Glutamatergic neuron (in vitro differentiated cells): ENCODE results near the gene LUM. TPM values are rescaled to one million over a fixed set of nuclear protein-coding genes. Genes with fewer than 3 reads are reported as not detected.

Experiments
- DNase-seq: peaks from one replicate; pipeline ENCODE4 v3.0.0; 2022
- H3K27ac Mint-ChIP-seq: one replicate; pipeline ENCODE4 v1.8.0; 2020; ENCODE audit warnings: mild to moderate bottlenecking, mixed read lengths, inconsistent platforms; ENCODE audit not compliant: unreplicated experiment
- H3K27me3 Mint-ChIP-seq: one replicate; pipeline ENCODE4 v1.8.0; 2020; ENCODE audit warnings: mild to moderate bottlenecking, moderate library complexity, mixed read lengths, inconsistent platforms; ENCODE audit not compliant: unreplicated experiment
- H3K36me3 Mint-ChIP-seq: one replicate; pipeline ENCODE4 v1.8.0; 2020; ENCODE audit warnings: mild to moderate bottlenecking, mixed read lengths, inconsistent platforms; ENCODE audit not compliant: unreplicated experiment
- H3K4me1 Mint-ChIP-seq: one replicate; pipeline ENCODE4 v1.8.0; 2020; ENCODE audit warnings: mild to moderate bottlenecking, low read depth, mixed read lengths, inconsistent platforms; ENCODE audit not compliant: unreplicated experiment
- H3K4me3 Mint-ChIP-seq: one replicate; pipeline ENCODE4 v1.8.0; 2020; ENCODE audit warnings: mild to moderate bottlenecking, mixed read lengths, inconsistent platforms; ENCODE audit not compliant: unreplicated experiment
- H3K9me3 Mint-ChIP-seq: one replicate; pipeline ENCODE4 v1.8.0; 2020; ENCODE audit warnings: mild to moderate bottlenecking, moderate library complexity, mixed read lengths, inconsistent platforms; ENCODE audit not compliant: unreplicated experiment
- total RNA-seq: library from RNA; stranded (reverse); fragmentation: NEBNext Ultra II Directional; extraction: Animal tissue kit (Norgen Biotek cat#: 25700); gene quantifications from one replicate; pipeline ENCODE4 v1.2.1, GENCODE V29; 2021; ENCODE audit not compliant: unreplicated experiment
- TF ChIP-seq, protein P1 (sequence below): fragments of 200-600 bp; sonication (generic); IDR thresholded peaks from one replicate; pipeline ENCODE4 v1.5.0; 2021; ENCODE audit not compliant: partially characterized antibody, unreplicated experiment

Gene LUM
- total RNA-seq, 1 donor from 2014 or later, result not detected

DNA sequence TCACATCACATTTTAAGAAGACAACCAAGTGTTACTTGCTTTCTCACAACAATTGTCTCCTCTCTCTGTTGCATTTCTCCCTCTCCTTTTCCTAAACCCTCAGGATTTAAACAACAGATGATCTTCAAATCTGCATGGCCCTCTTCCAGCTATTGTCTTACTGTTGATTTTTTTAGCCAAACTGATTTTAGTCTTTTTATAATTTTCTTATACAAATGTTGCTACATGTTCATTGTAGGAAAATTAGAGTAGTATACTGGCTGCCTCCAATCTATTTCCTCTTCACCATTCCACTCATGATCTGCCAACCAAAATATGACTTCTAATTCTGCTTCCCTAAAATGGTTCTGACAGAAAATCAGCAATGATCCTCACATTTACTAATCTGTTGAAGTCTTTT lies 52.1 kb downstream of the LUM start:
- H3K27me3 Mint-ChIP-seq, result no peaks in the 10 kb centered on the region
- TF ChIP-seq, protein P1, sequence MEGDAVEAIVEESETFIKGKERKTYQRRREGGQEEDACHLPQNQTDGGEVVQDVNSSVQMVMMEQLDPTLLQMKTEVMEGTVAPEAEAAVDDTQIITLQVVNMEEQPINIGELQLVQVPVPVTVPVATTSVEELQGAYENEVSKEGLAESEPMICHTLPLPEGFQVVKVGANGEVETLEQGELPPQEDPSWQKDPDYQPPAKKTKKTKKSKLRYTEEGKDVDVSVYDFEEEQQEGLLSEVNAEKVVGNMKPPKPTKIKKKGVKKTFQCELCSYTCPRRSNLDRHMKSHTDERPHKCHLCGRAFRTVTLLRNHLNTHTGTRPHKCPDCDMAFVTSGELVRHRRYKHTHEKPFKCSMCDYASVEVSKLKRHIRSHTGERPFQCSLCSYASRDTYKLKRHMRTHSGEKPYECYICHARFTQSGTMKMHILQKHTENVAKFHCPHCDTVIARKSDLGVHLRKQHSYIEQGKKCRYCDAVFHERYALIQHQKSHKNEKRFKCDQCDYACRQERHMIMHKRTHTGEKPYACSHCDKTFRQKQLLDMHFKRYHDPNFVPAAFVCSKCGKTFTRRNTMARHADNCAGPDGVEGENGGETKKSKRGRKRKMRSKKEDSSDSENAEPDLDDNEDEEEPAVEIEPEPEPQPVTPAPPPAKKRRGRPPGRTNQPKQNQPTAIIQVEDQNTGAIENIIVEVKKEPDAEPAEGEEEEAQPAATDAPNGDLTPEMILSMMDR, result no peak
- no peak overlapping the region for H3K27ac Mint-ChIP-seq
- H3K4me3 Mint-ChIP-seq, result no peak overlapping the region
- no peak for DNase-seq
- no peaks in the 10 kb centered on the region for H3K9me3 Mint-ChIP-seq
- no peaks in the 10 kb centered on the region for H3K36me3 Mint-ChIP-seq
- H3K4me1 Mint-ChIP-seq, result no peaks in the 10 kb centered on the region

GRCh38 chr12:91058786-91059185 lies 52.5 kb downstream of the LUM start:
- H3K27ac Mint-ChIP-seq, result no peak overlapping the region
- no peak overlapping the region for H3K4me3 Mint-ChIP-seq
- DNase-seq, result no peak
- H3K27me3 Mint-ChIP-seq, result no peaks in the 10 kb centered on the region
- H3K9me3 Mint-ChIP-seq, result no peaks in the 10 kb centered on the region
- no peaks in the 10 kb centered on the region for H3K4me1 Mint-ChIP-seq
- TF ChIP-seq, protein P1, result no peak
- H3K36me3 Mint-ChIP-seq, result no peaks in the 10 kb centered on the region

DNA sequence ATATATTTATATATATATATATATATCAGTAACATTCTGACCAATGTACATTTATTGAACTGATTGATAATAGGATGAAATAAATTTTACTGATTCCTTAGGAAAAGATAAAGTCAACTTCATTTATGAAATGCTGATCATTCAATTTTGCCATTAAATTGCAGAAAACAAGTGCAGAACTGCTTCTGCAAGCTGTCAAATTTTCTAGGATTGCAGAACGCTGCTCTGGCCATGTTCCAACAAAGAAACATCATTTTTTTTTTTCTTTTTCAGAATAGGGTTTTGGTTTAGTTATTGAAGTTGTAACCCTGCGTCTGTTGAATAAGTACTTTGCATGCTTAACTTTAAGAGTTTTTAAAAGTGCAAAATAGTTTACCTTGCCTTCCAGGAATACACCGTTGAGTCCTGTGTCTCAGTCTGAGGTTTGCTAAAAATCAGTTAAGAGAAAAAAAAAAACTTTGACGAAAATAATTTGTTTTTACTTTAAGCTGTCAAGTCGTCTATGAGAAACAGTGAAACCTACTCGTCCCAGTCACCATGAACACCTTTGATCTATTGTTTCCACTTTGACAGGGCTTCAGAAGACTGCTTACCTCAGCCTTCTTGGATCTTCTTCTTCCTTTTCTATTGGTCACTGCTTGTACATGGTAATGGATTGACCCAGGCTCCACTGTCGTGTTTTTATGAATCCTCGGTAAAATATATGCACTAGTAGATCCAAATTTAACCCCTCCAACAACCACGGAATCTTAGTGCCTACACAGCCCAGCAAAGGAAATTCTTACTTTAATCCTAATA lies 53.7 kb downstream of the LUM start, which contains the start of gene KERA:
KERA (minus strand) TSS at position 657 of the 798 bp plus-strand sequence. CDS start 1,743 bp downstream, outside the sequence.
- no peak within 1 kb of the TSS for H3K27ac Mint-ChIP-seq
- H3K36me3 Mint-ChIP-seq, result no peaks in the 10 kb centered on the region
- TF ChIP-seq, protein P1, result no peak
- H3K4me3 Mint-ChIP-seq, result no peak within 1 kb of the TSS
- no peaks in the 10 kb centered on the region for H3K4me1 Mint-ChIP-seq
- H3K27me3 Mint-ChIP-seq, result no peaks in the 10 kb centered on the region
- no peaks in the 10 kb centered on the region for H3K9me3 Mint-ChIP-seq
- no peak for DNase-seq

DNA sequence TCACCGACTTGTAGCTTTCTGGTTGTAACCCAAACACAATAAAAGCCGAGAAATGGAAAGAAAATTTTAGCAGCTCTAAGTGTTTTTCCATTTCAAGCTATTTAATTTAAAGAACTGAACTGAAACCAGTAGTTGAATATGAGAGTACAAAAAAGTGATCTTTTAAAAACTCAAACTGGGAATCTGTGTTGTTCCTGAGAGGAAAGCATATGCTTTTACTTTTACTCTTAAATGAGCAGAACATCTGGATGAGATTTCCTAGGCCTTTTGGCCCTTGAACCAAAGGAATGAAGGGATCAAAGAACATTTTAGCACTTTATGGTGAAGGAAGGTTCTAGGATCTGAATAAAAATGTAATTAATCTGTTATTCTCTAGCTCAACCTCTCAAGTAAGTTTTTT lies 54.8 kb downstream of the LUM start:
- H3K36me3 Mint-ChIP-seq, result no peaks in the 10 kb centered on the region
- no peaks in the 10 kb centered on the region for H3K4me1 Mint-ChIP-seq
- no peak for DNase-seq
- no peaks in the 10 kb centered on the region for H3K27me3 Mint-ChIP-seq
- no peak overlapping the region for H3K4me3 Mint-ChIP-seq
- TF ChIP-seq, protein P1, result no peak
- no peak overlapping the region for H3K27ac Mint-ChIP-seq
- no peaks in the 10 kb centered on the region for H3K9me3 Mint-ChIP-seq

GRCh38 chr12:91055976-91056375 lies 55.3 kb downstream of the LUM start:
- H3K4me1 Mint-ChIP-seq, result no peaks in the 10 kb centered on the region
- TF ChIP-seq, protein P1, result no peak
- no peaks in the 10 kb centered on the region for H3K36me3 Mint-ChIP-seq
- H3K9me3 Mint-ChIP-seq, result no peaks in the 10 kb centered on the region
- no peak overlapping the region for H3K27ac Mint-ChIP-seq
- DNase-seq, result no peak
- no peaks in the 10 kb centered on the region for H3K27me3 Mint-ChIP-seq
- H3K4me3 Mint-ChIP-seq, result no peak overlapping the region
